Skeletal muscle satellite cell (primary cell): ENCODE measurements around the gene SLC22A17.
A peak's percentile ranks its signal among the peaks of the same experiment; 100 is the strongest.

ENCODE experiments used
- H3K27me3 ChIP-seq: 2 replicates; pipeline ENCODE4 v1.7.0; 2013; ENCODE audit warnings: low read length; ENCODE audit not compliant: control insufficient read depth, insufficient read depth
- H3K36me3 ChIP-seq: 2 replicates; pipeline ENCODE4 v1.7.0; 2013; ENCODE audit warnings: mild to moderate bottlenecking, control low read depth, low read length; ENCODE audit not compliant: insufficient read depth
- H3K4me1 ChIP-seq: 2 replicates; pipeline ENCODE4 v1.7.0; 2013; ENCODE audit warnings: low read length; ENCODE audit not compliant: control insufficient read depth, insufficient read depth
- H3K4me2 ChIP-seq: 2 replicates; pipeline ENCODE4 v1.7.0; 2013; ENCODE audit warnings: mild to moderate bottlenecking, low read length
- H3K4me3 ChIP-seq: 2 replicates; pipeline ENCODE4 v1.7.0; 2013; ENCODE audit warnings: low read length
- H3K9ac ChIP-seq: 2 replicates; pipeline ENCODE4 v1.7.0; 2013; ENCODE audit warnings: mild to moderate bottlenecking, low read depth, low read length, moderate library complexity
- H3K9me3 ChIP-seq: replicated peaks from 2 replicates; pipeline ENCODE4 v1.7.0; 2013; ENCODE audit warnings: mild to moderate bottlenecking, control low read depth, low read length

SLC22A17 gene

GRCh38 chr14:23307687-23308644 lies 44.7 kb downstream of the SLC22A17 start:
- Histone ChIP-seq H3K4me3 (peak overlapping the region; percentile 82), H3K36me3 (peaks cover 41% of the 10 kb centered on the region), H3K27me3 (no peaks in the 10 kb centered on the region), H3K4me1 (peaks cover 31% of the 10 kb centered on the region), H3K9ac (peak overlapping the region; percentile 98), H3K4me2 (peak overlapping the region; percentile 87), H3K9me3 (no peaks in the 10 kb centered on the region)

- H3K36me3 ChIP-seq = peaks cover 41% of the 10 kb centered on the region
- H3K4me2 ChIP-seq = peak overlapping the region; percentile 87
- no peaks in the 10 kb centered on the region for H3K9me3 ChIP-seq
- no peaks in the 10 kb centered on the region for H3K27me3 ChIP-seq
- H3K4me3 ChIP-seq = peak overlapping the region; percentile 82
- peaks cover 31% of the 10 kb centered on the region for H3K4me1 ChIP-seq
- peak overlapping the region; percentile 98 for H3K9ac ChIP-seq
These were observed 45.5 kb downstream of the SLC22A17 start for GRCh38 chr14:23307146-23307530.

- peaks cover 37% of the 10 kb centered on the region for H3K36me3 ChIP-seq
- peak within 1 kb of the TSS; percentile 98 for H3K9ac ChIP-seq
- peak within 1 kb of the TSS; percentile 82 for H3K4me3 ChIP-seq
- peak within 1 kb of the TSS; percentile 87 for H3K4me2 ChIP-seq
- H3K9me3 ChIP-seq = no peaks in the 10 kb centered on the region
- H3K4me1 ChIP-seq = peaks cover 33% of the 10 kb centered on the region
- H3K27me3 ChIP-seq = no peaks in the 10 kb centered on the region
These were observed 46.1 kb downstream of the SLC22A17 start, which contains the start of gene BCL2L2 for GRCh38 chr14:23306412-23307145. Gene BCL2L2 (plus strand): TSS chr14:23306833. CDS start chr14:23307768, 935 bp downstream.

- Histone ChIP-seq H3K9ac (peak within 1 kb of the TSS; percentile 90), H3K27me3 (no peaks in the 10 kb centered on the region), H3K4me2 (peak within 1 kb of the TSS; percentile 96), H3K9me3 (no peaks in the 10 kb centered on the region), H3K36me3 (no peaks in the 10 kb centered on the region), H3K4me3 (peak within 1 kb of the TSS; percentile 78), H3K4me1 (peaks cover 38% of the 10 kb centered on the region)
These were observed 50.1 kb downstream of the SLC22A17 start, which contains the start of gene PPP1R3E for GRCh38 chr14:23302290-23303225. Gene PPP1R3E (minus strand): TSS chr14:23302859. CDS start chr14:23302576, 283 bp downstream.

- no peaks in the 10 kb centered on the region for H3K27me3 ChIP-seq
- H3K9me3 ChIP-seq = no peaks in the 10 kb centered on the region
- H3K4me3 ChIP-seq = peak overlapping the region; percentile 78
- H3K9ac ChIP-seq = peak overlapping the region; percentile 90
- peaks cover 35% of the 10 kb centered on the region for H3K4me1 ChIP-seq
- no peaks in the 10 kb centered on the region for H3K36me3 ChIP-seq
- peak overlapping the region; percentile 96 for H3K4me2 ChIP-seq
These were observed 50.8 kb downstream of the SLC22A17 start for GRCh38 chr14:23301969-23302289.

- H3K4me3 ChIP-seq = peak overlapping the region; percentile 80
- H3K36me3 ChIP-seq = no peaks in the 10 kb centered on the region
- H3K4me2 ChIP-seq = peak overlapping the region; percentile 97
- peak overlapping the region; percentile 90 for H3K9ac ChIP-seq
- H3K4me1 ChIP-seq = peaks cover 34% of the 10 kb centered on the region
- H3K9me3 ChIP-seq = no peaks in the 10 kb centered on the region
- H3K27me3 ChIP-seq = no peaks in the 10 kb centered on the region
These were observed 51.3 kb downstream of the SLC22A17 start for GRCh38 chr14:23301288-23301968.

- Histone ChIP-seq H3K9ac (peak overlapping the region; percentile 87), H3K27me3 (no peaks in the 10 kb centered on the region), H3K9me3 (no peaks in the 10 kb centered on the region), H3K4me1 (peaks cover 27% of the 10 kb centered on the region), H3K4me2 (peak overlapping the region; percentile 97), H3K36me3 (no peaks in the 10 kb centered on the region), H3K4me3 (peak overlapping the region; percentile 80)
These were observed 51.9 kb downstream of the SLC22A17 start for GRCh38 chr14:23300687-23301223.

- peak overlapping the region; percentile 87 for H3K9ac ChIP-seq
- H3K4me2 ChIP-seq = peak overlapping the region; percentile 97
- no peaks in the 10 kb centered on the region for H3K36me3 ChIP-seq
- H3K27me3 ChIP-seq = no peaks in the 10 kb centered on the region
- peak overlapping the region; percentile 80 for H3K4me3 ChIP-seq
- no peaks in the 10 kb centered on the region for H3K9me3 ChIP-seq
- H3K4me1 ChIP-seq = peaks cover 27% of the 10 kb centered on the region
These were observed 52.6 kb downstream of the SLC22A17 start for GRCh38 chr14:23299986-23300686.

- no peaks in the 10 kb centered on the region for H3K9me3 ChIP-seq
- H3K4me2 ChIP-seq = peak overlapping the region; percentile 33
- H3K36me3 ChIP-seq = no peaks in the 10 kb centered on the region
- peaks cover 27% of the 10 kb centered on the region for H3K4me1 ChIP-seq
- peak overlapping the region; percentile 87 for H3K9ac ChIP-seq
- H3K27me3 ChIP-seq = peaks cover 2% of the 10 kb centered on the region
- no peak overlapping the region for H3K4me3 ChIP-seq
These were observed 53.3 kb downstream of the SLC22A17 start for GRCh38 chr14:23299211-23299957.
